Ovary (tissue), 9 donors: Measurements from ENCODE around the gene FEV. TPM values are rescaled to one million over a fixed set of nuclear protein-coding genes. Genes with fewer than 3 reads are reported as not detected.

ENCODE experiments used
- DNase-seq, 5 donors: peaks; one replicate each; pipeline ENCODE4 v3.0.0-alpha.2; 2019 to 2020
- H3K27ac ChIP-seq, 2 donors: fragments of 200-600 bp; one replicate each; pipeline versions ENCODE4 v1.5.1 to v1.8.0; 2019 to 2022
- H3K27me3 ChIP-seq: fragments of 200-600 bp; one replicate; pipeline ENCODE4 v1.8.0; 2022
- H3K36me3 ChIP-seq: fragments of 200-600 bp; sonication (generic); one replicate; pipeline ENCODE4 v1.5.1; 2019
- H3K4me1 ChIP-seq: one replicate; pipeline ENCODE4 v1.8.1; 2013; ENCODE audit warnings: mild to moderate bottlenecking, moderate library complexity; ENCODE audit not compliant: insufficient read depth
- H3K4me3 ChIP-seq: fragments of 200-600 bp; sonication (generic); one replicate; pipeline ENCODE4 v1.5.1; 2017
- H3K9me3 ChIP-seq, 2 donors: fragments of 200-600 bp in 1 of 2; sonication (generic) in 1 of 2; one replicate each; pipeline versions ENCODE4 v1.5.1 to v1.8.1; 2013 to 2019; ENCODE audit warnings: mild to moderate bottlenecking in 1 of 2, moderate library complexity in 1 of 2
- CTCF ChIP-seq, 3 donors: fragments of 450-650 bp in 2 of 3; fragments of 200-600 bp in 1 of 3; IDR thresholded peaks; one replicate each; pipeline versions ENCODE4 v1.5.1 to v1.8.0; 2016 to 2022; ENCODE audit warnings: antibody characterized with exemption in 3 of 3, mild to moderate bottlenecking in 1 of 3
- EP300 ChIP-seq: sonication (generic); formaldehyde crosslinking; IDR thresholded peaks from one replicate; pipeline ENCODE4 v1.6.1; 2017; ENCODE audit warnings: antibody characterized with exemption
- POLR2A ChIP-seq: fragments of 450-650 bp; IDR thresholded peaks from one replicate; pipeline ENCODE4 v1.6.1; 2017; ENCODE audit warnings: antibody characterized with exemption, mild to moderate bottlenecking, moderate library complexity
- WGBS, 3 donors: extraction: QIAGEN DNeasy Blood & Tissue Kit in 1 of 3; methylation state at CpG; one replicate each; pipeline versions ENCODE4 v1.1.5 to v1.1.7; 2013 to 2017; 5-methylcytosine and 5-hydroxymethylcytosine counted together
- intact Hi-C, 4 donors: fragments of 100-400 bp; cut with DNase I; formaldehyde crosslinking; loops; one replicate each; pipeline versions ENCODE4 v1.11.0 to v1.15.1; 2022 to 2023
- polyA plus RNA-seq, 2 donors: library from polyadenylated mRNA; stranded (reverse); fragments of 200-250 nt in 1 of 2; fragments of 350-450 nt in 1 of 2; fragmentation: Illumina TruSeq in 1 of 2; extraction: RNeasy Lipid Tissue Mini Kit (QIAGEN cat#74804) in 1 of 2; gene quantifications; one replicate each; pipeline ENCODE4 v1.2.3, GENCODE V29; 2013 to 2014
- total RNA-seq, 7 donors: library from RNA; depleted of rRNA in 2 of 7; stranded (reverse); fragments of >200 nt in 2 of 7; fragmentation: NEBNext Ultra II Directional in 3 of 7; extraction: Animal tissue kit (Norgen Biotek cat#: 25700) in 3 of 7; gene quantifications; one replicate each; pipeline versions ENCODE4 v1.1.0 to v1.2.4, GENCODE V29; 2016 to 2023
- donor health status: DM: no; HTN: no; CAD: no; lungs with moderate emphysema.
- donor health status: DM: no; HTN: no; CAD: no.
- donor health status: Bipolar disorder and iron deficiency.
- donor health status: DM: yes; HTN: yes; CAD: no.
- donor health status: DM: no; HTN: no; CAD: no.
- donor health status: DM: yes; HTN: yes; CAD: no.

The FEV gene
- total and polyA plus RNA-seq, 9 donors, result 0.11 to 0.13 TPM; not detected in 7

GRCh38 chr2:218999021-218999880, 14.3 kb upstream of the FEV start:
- 46 to 52% (median 47%) methylated on average over 10 of the region's 10 CpGs for WGBS, 3 donors
- Histone ChIP-seq H3K4me3 (no peak overlapping the region), H3K27ac (no peak overlapping the region), H3K36me3 (no peaks in the 10 kb centered on the region), H3K4me1 (peaks cover 11% of the 10 kb centered on the region), H3K9me3 (no peaks in the 10 kb centered on the region), H3K27me3 (peaks cover 13% of the 10 kb centered on the region)
- DNase-seq, result no peak
- intact Hi-C loops, result loop anchor here in 1 of 4 donors (10.0 kb wide), 1 partner anchor 156 kb away; no protein-coding TSS in a partner anchor
- no peak for TF ChIP-seq EP300
- TF ChIP-seq POLR2A, result no peak
- no peak for TF ChIP-seq CTCF (IDR thresholded peaks at IDR 0.05)

GRCh38 chr2:218998414-218999002, 13.5 kb upstream of the FEV start:
- no peak for DNase-seq
- TF ChIP-seq POLR2A, result no peak
- no peak for TF ChIP-seq CTCF (IDR thresholded peaks at IDR 0.05)
- TF ChIP-seq EP300, result no peak
- Histone ChIP-seq H3K4me3 (no peak overlapping the region), H3K27ac (no peak overlapping the region), H3K9me3 (no peaks in the 10 kb centered on the region), H3K36me3 (no peaks in the 10 kb centered on the region), H3K27me3 (peaks cover 13% of the 10 kb centered on the region), H3K4me1 (peaks cover 11% of the 10 kb centered on the region)
- WGBS, 3 donors, result 74 to 77% (median 76%) methylated on average over 12 of the region's 12 CpGs
- intact Hi-C loops, result loop anchor here in 1 of 4 donors (10.0 kb wide), 1 partner anchor 156 kb away; no protein-coding TSS in a partner anchor

GRCh38 chr2:218997731-218998130, 12.7 kb upstream of the FEV start:
- no peak overlapping the region for H3K4me3 ChIP-seq
- WGBS, 3 donors, result 42 to 62% (median 51%) methylated on average over 2 of the region's 2 CpGs
- no peak overlapping the region for H3K27ac ChIP-seq
- peaks cover 10% of the 10 kb centered on the region for H3K27me3 ChIP-seq
- TF ChIP-seq CTCF (IDR thresholded peaks at IDR 0.05), result no peak
- no peak for TF ChIP-seq POLR2A
- no peak for TF ChIP-seq EP300
- DNase-seq, result no peak
- no peaks in the 10 kb centered on the region for H3K9me3 ChIP-seq
- intact Hi-C loops, result loop anchor here in 1 of 4 donors (10.0 kb wide), 1 partner anchor 157 kb away; no protein-coding TSS in a partner anchor
- no peaks in the 10 kb centered on the region for H3K36me3 ChIP-seq
- peaks cover 10% of the 10 kb centered on the region for H3K4me1 ChIP-seq

GRCh38 chr2:218996937-218997336, 12.0 kb upstream of the FEV start:
- intact Hi-C loops, result loop anchor here in 1 of 4 donors (10.0 kb wide), 1 partner anchor 158 kb away; no protein-coding TSS in a partner anchor
- WGBS, 3 donors, result 42 to 64% (median 42%) methylated on average over 3 to 4 of the region's 4 CpGs

More at GRCh38 chr2:218996937-218997336, 12.0 kb upstream of the FEV start:
- no peaks in the 10 kb centered on the region for H3K36me3 ChIP-seq
- H3K9me3 ChIP-seq, result no peaks in the 10 kb centered on the region
- DNase-seq, result no peak
- H3K4me1 ChIP-seq, result peaks cover 5% of the 10 kb centered on the region
- no peak overlapping the region for H3K4me3 ChIP-seq
- no peak overlapping the region for H3K27ac ChIP-seq
- TF ChIP-seq POLR2A (no peak), CTCF (IDR thresholded peaks at IDR 0.05) (no peak), EP300 (no peak)
- peaks cover 7% of the 10 kb centered on the region for H3K27me3 ChIP-seq
